Fibroblast of skin of left biceps (primary cell): ENCODE measurements around the gene BCL11A.

ENCODE experiments used
- DNase-seq, 2 experiments: peaks; one replicate each; pipeline ENCODE4 v3.0.0-alpha.2; 2013; ENCODE audit warnings: low read depth in 2 of 2

BCL11A gene

DNA sequence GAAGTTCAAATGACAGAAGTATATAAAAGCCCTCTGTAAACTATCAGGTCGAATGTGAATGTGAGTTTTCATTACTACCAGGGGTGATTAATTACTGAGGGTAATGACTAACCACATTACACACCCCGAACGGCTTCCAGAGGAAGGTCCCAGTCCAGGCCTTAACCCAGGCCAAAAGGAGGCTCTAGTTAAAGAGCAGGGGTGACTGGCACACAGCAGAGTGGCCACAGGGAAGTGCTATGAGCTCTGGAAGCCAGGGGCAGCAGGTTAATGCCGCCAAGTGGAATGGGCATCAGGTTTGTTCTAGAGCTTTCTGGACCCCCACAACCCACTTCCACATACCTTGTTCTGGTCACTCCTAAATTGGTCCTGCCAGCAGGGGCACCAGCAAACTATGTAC lies 87.7 kb downstream of the BCL11A start:
- no peak for DNase-seq

- peak in 1 of 2 experiments; percentile 26 for DNase-seq
These were observed 90.2 kb downstream of the BCL11A start for GRCh38 chr2:60463249-60463648.

DNA sequence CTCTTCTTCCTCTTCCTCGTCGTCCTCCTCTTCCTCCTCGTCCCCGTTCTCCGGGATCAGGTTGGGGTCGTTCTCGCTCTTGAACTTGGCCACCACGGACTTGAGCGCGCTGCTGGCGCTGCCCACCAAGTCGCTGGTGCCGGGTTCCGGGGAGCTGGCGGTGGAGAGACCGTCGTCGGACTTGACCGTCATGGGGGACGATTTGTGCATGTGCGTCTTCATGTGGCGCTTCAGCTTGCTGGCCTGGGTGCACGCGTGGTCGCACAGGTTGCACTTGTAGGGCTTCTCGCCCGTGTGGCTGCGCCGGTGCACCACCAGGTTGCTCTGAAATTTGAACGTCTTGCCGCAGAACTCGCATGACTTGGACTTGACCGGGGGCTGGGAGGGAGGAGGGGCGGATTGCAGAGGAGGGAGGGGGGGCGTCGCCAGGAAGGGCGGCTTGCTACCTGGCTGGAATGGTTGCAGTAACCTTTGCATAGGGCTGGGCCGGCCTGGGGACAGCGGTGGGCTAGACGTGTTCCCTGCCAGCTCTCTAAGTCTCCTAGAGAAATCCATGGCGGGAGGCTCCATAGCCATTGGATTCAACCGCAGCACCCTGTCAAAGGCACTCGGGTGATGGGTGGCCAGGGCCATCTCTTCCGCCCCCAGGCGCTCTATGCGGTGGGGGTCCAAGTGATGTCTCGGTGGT lies 91.9 kb downstream of the BCL11A start:
- no peak for DNase-seq

GRCh38 chr2:60460577-60461420 lies 92.7 kb downstream of the BCL11A start:
- no peak for DNase-seq

GRCh38 chr2:60459851-60460250 lies 93.6 kb downstream of the BCL11A start:
- DNase-seq: no peak

- no peak for DNase-seq
These were observed 97.2 kb downstream of the BCL11A start for GRCh38 chr2:60456115-60456770.

DNA sequence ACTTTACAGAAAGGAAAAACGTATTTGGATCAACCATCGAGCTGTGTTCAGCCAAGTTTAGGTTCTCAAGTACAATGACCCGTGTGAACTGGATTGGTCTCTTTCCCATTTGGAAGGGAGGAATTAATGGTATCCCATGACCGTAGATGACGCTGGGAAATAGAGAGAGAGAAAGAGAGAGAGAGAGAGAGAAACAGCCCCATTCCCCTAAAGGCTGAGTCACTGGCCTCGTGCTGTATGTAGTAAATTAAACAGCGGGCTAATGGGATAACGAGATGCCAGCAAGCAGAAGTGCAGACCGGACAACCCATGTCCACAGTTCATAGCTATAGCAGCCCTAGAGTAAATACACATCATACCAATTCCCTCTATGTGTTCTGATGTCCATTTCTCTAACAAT lies 99.6 kb downstream of the BCL11A start:
- no peak for DNase-seq

- no peak for DNase-seq
These were observed 100.2 kb downstream of the BCL11A start for GRCh38 chr2:60453301-60453700.

GRCh38 chr2:60450488-60450887 lies 103.0 kb downstream of the BCL11A start:
- DNase-seq: no peak

DNA sequence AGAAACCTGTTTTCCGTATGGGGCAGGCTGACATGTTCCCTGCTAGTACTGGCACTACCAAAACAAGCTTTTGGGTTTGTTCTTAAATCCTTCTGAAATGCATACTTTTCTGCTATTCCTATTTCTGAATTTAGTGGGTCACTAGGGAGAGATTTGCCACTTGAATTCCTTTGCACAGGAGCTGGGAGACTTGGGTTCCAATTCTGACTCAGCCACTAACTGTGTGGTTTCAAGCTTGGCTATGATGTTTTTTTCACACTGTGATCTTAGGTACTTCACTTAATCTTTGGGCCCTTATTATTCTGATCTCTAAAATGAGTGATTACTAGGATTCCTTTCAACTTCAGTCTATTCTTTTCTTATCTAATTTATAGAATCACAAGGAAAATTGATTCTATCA lies 105.5 kb downstream of the BCL11A start:
- DNase-seq: no peak

DNA sequence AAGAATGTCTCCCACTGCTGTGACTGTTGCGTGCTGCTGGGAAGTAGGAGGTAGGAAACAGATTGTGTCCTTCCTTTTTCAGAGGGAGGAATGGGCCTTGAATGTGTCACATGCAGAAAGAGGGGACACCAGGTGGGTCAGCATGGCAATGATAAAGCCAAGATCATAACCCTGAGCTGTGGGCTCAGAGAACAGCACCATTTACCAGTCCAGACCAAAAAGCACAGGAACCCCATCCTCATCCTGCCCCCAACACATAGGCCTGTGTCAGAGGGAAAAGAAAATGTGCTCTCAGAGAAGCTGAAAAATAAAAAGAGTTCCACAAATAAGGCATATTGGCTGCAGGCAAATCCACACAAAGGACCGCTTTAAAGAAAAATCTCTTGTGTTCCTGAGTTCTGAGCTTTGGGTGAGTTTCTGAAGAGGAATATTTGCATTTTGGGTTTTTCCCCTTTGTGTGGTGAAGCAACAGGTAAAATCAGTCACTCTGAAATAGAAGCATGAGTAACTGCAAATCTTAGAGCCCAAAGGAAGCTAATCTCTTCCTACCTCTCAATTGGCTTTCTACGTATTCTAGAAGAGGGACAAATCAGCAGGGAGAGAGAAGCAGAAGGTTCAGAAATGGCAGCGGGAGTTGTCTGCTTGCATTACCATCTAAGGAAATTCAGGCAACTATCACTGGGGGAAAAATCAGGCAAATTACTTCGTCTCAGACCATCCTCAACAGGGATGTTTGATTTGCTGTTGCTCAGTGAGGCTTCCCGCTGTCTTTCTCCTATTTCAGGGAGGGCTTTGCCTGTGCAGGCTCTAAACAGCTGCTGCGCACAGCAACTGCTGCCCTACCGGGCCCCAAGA lies 106.8 kb downstream of the BCL11A start:
- DNase-seq: no peak

DNA sequence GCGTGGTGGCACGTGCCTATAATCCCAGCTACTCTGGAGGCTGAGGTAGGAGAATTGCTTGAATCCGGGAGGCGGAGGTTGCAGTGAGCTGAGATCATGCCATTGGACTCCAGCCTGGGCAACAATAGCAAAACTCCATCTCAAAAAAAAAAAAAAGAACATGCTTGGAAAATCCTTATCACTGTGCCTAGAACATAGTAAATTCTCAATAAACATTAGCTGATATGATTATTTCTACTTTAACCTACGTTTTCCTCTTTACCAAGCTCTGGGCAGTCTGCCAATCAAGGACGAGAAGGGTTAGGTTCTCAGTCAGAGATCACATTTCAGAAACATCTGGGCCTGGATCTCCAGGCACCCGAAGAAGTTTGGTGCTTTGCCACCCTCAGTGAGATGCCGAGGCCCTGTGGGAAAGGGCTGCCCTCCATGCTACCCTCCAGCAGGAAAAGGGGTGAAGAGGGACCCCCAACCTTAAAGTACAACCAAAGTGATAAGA lies 107.7 kb downstream of the BCL11A start:
- DNase-seq: peak; percentile 21 to 30

GRCh38 chr2:60442608-60443007 lies 110.8 kb downstream of the BCL11A start:
- DNase-seq: peak in 1 of 2 experiments; percentile 11

GRCh38 chr2:60441800-60442199 lies 111.7 kb downstream of the BCL11A start:
- peak; percentile 75 to 77 for DNase-seq

DNA sequence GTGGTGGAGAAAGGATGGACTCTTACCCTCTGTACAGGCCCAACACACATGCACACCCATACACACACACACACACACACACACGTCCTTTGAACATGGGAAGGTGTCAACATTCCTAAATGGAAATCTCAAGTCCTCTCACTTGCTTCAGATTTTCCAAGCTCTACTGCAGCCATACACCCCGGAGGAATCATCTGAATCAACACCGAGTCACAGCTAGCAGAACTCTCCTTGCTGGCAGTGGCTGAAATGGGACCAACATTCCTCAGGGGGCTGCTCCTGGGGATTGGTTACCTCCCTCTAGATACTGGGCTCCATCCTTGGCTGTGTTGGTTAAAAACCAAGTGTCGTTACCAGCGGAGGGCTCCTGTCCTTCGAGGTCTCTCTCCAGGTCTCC lies 112.7 kb downstream of the BCL11A start:
- DNase-seq: no peak

GRCh38 chr2:60440079-60440766 lies 113.2 kb downstream of the BCL11A start:
- no peak for DNase-seq

DNA sequence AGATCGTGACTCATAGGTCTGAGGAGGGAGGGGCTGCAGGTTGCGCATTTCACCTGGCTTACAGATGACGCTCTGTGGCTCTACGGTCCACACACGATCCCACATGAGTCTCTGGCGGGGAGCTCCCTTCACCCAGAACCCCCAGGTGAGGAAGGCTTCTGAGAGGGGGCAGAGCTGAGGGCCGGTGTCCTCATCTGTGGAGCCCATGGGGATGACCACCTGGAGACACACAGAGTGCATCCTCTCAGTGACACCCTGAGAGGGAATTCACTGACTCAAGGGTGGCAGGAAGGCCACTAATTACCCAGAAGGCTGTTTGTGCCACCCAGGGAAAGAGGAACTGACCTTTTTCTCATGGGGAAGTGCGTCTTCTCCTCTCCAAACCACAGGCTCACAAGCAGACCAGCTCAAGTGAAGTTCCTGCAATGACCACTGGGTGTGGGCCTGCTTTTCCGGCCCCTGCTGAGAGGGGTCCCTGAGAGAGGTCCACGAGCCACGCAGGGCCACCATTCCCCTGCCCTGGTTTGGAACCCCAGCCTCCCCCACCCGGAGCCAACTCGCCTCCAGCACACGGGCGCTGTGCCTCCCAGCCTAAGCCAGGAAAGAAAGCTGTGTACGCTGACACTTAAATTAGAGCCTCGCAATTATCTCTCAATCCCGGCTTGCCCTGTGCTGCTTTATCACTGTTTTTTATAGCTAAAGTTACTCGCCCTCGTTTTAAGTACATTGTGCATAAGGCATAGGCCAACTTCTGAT lies 114.1 kb downstream of the BCL11A start:
- no peak for DNase-seq

- DNase-seq: no peak
These were observed 114.8 kb downstream of the BCL11A start for GRCh38 chr2:60438653-60439052.

DNA sequence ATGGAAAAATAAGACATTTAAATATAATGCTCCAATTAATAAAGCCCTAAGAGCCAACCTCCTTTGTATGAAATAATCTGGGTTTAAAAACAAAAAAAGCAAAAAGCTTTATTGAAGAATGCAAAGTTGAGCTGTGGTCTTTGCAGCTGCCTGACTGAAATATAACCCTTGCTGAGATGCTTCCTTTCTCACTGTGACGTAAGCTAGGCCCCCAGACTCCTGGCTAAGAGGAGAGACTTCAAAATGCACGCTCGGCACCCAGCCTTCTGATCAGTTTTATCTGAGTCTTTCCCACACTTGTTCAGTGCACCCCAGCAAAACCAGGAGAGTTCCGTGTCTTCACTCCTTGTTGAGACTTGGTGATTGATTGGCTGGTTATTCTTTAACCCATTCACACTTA lies 115.3 kb downstream of the BCL11A start:
- no peak for DNase-seq

DNA sequence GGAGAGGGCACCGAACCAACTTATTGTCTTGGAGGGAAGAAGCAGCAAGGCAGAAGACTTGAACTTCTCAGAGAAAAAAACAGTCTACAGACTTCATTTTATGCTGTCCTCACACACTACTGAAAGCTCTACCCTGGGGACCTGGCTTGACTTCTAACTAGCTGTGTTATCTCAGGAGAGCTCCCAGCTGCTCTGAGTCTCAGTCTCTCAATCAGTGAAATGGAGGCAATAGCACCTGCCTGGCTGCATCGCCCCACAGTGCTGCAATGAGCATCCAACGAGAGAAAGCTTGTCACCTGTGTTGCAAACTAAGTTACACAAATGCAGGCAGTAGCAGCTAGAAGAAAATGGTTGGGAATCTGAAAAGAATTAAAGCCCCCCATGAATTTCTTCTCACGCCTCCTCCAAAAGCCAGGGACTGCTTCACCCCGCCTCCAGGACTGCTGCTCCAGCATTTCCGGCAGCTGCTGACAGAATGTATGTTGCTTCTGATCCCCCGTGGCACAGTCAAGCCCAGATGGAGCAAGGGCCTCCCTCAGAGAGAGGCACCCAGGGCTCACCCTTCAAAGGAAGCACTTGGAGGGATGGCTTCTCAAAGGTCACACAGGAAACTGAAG lies 116.3 kb downstream of the BCL11A start:
- DNase-seq: no peak
